NCI-H2227 (cell line): ENCODE measurements around the gene TFR2.

ENCODE experiments used
- DNase-seq: peaks from one replicate; lab custom pipeline; 2025; ENCODE audit not compliant: unreplicated experiment; lab: John Stamatoyannopoulos, UW

Gene TFR2

GRCh38 chr7:100641463-100641859 lies at the start of gene TFR2:
Gene TFR2, minus strand, starts transcription at chr7:100641552. Its CDS starts 43 bp downstream, at chr7:100641509.
- DNase-seq: no peak

GRCh38 chr7:100689230-100690135 lies 48.1 kb upstream of the TFR2 start:
- no peak for DNase-seq

GRCh38 chr7:100688326-100688860 lies 47.0 kb upstream of the TFR2 start:
- no peak for DNase-seq

- DNase-seq: no peak
These were observed 46.5 kb upstream of the TFR2 start for GRCh38 chr7:100687751-100688300.

- no peak for DNase-seq
These were observed 45.9 kb upstream of the TFR2 start for GRCh38 chr7:100687261-100687660.

GRCh38 chr7:100686822-100687211 lies 45.5 kb upstream of the TFR2 start:
- no peak for DNase-seq

- peak; percentile 87 for DNase-seq
These were observed 45.0 kb upstream of the TFR2 start for GRCh38 chr7:100686201-100686821.

- DNase-seq: no peak
These were observed 44.3 kb upstream of the TFR2 start for GRCh38 chr7:100685631-100686145.

- DNase-seq: no peak
These were observed 43.8 kb upstream of the TFR2 start for GRCh38 chr7:100685049-100685605.

GRCh38 chr7:100684534-100685042 lies 43.2 kb upstream of the TFR2 start:
- no peak for DNase-seq

GRCh38 chr7:100683659-100684533 lies 42.5 kb upstream of the TFR2 start:
- no peak for DNase-seq

GRCh38 chr7:100682991-100683658 lies 41.8 kb upstream of the TFR2 start:
- DNase-seq: no peak

- DNase-seq: no peak
These were observed 40.9 kb upstream of the TFR2 start for GRCh38 chr7:100682228-100682741.

- no peak for DNase-seq
These were observed 40.3 kb upstream of the TFR2 start for GRCh38 chr7:100681491-100682227.

- peak; percentile 51 for DNase-seq
These were observed 39.4 kb upstream of the TFR2 start for GRCh38 chr7:100680576-100681271.

- DNase-seq: no peak
These were observed 38.7 kb upstream of the TFR2 start for GRCh38 chr7:100679927-100680575.

- DNase-seq: peak; percentile 35
These were observed 38.0 kb upstream of the TFR2 start for GRCh38 chr7:100679129-100679926.
